WTC11 (cell line): ENCODE data around the gene ATM. TPM values are rescaled to one million over a fixed set of nuclear protein-coding genes. Genes with fewer than 3 reads are reported as not detected.

Experiments
- ATAC-seq: fragments of 200-7000 bp; cut with Tn5 transposase; 2 replicates; pipeline ENCODE4 v1.10.0; 2021; ENCODE audit warnings: mild to moderate bottlenecking, moderate library complexity
- CTCF ChIA-PET: fragments of 300-600 bp; sonication (Branson Sonifier 250); formaldehyde crosslinking; loops from one replicate; lab custom pipeline; 2021; ENCODE audit warnings: antibody characterized with exemption; lab: Charles Lee
- POLR2A ChIA-PET: fragments of 350-600 bp; sonication (Branson Sonifier 250); formaldehyde crosslinking; loops from one replicate; lab custom pipeline; 2021; ENCODE audit warnings: antibody characterized with exemption; lab: Charles Lee
- DNase-seq: peaks from one replicate; pipeline ENCODE4 v3.0.0; 2021; ENCODE audit warnings: low spot score
- H3K27ac Mint-ChIP-seq: 2 replicates; pipeline ENCODE4 v1.8.0; 2021; ENCODE audit warnings: mixed read lengths
- H3K27me3 Mint-ChIP-seq: 2 replicates; pipeline ENCODE4 v1.8.0; 2021; ENCODE audit warnings: low read depth, mild to moderate bottlenecking, moderate library complexity, mixed read lengths
- H3K36me3 Mint-ChIP-seq: 2 replicates; pipeline ENCODE4 v1.8.0; 2021; ENCODE audit warnings: mixed read lengths
- H3K4me1 Mint-ChIP-seq: 2 replicates; pipeline ENCODE4 v1.8.0; 2022; ENCODE audit warnings: mixed read lengths
- H3K4me3 Mint-ChIP-seq: 2 replicates; pipeline ENCODE4 v1.8.0; 2021; ENCODE audit warnings: mild to moderate bottlenecking, moderate library complexity, mixed read lengths
- H3K9me3 Mint-ChIP-seq: 2 replicates; pipeline ENCODE4 v1.8.0; 2021; ENCODE audit warnings: mixed read lengths
- ATF1 ChIP-seq: sonication (generic); formaldehyde crosslinking; IDR thresholded peaks from 2 replicates; pipeline ENCODE4 v1.8.1; 2023; ENCODE audit warnings: mild to moderate bottlenecking, moderate library complexity, missing genetic modification reagents
- ATF6 ChIP-seq: sonication (generic); formaldehyde crosslinking; IDR thresholded peaks from 2 replicates; pipeline ENCODE4 v1.8.1; 2023; ENCODE audit warnings: mild to moderate bottlenecking, missing genetic modification reagents
- ELF4 ChIP-seq: sonication (generic); formaldehyde crosslinking; IDR thresholded peaks from 2 replicates; pipeline ENCODE4 v1.8.1; 2022; ENCODE audit warnings: low read depth, mild to moderate bottlenecking, moderate library complexity, missing genetic modification reagents
- EMX1 ChIP-seq: fragments of 250-450 bp; sonication (Bioruptor Pico); IDR thresholded peaks from 2 replicates; pipeline ENCODE4 v1.8.0; 2021; ENCODE audit warnings: mild to moderate bottlenecking
- GABPB1 ChIP-seq: sonication (generic); formaldehyde crosslinking; IDR thresholded peaks from 2 replicates; pipeline ENCODE4 v1.8.1; 2023; ENCODE audit warnings: mild to moderate bottlenecking, missing genetic modification reagents
- IRF1 ChIP-seq: sonication (generic); formaldehyde crosslinking; IDR thresholded peaks from 2 replicates; pipeline ENCODE4 v1.8.0; 2023; ENCODE audit warnings: missing genetic modification reagents
- IRF2 ChIP-seq: sonication (generic); formaldehyde crosslinking; IDR thresholded peaks from 2 replicates; pipeline ENCODE4 v1.8.0; 2022; ENCODE audit warnings: low read depth, missing genetic modification reagents, borderline replicate concordance
- MAX ChIP-seq: sonication (generic); formaldehyde crosslinking; IDR thresholded peaks from 2 replicates; pipeline ENCODE4 v1.8.0; 2022; ENCODE audit warnings: mild to moderate bottlenecking, missing genetic modification reagents
- OVOL2 ChIP-seq: fragments of 250-450 bp; sonication (Bioruptor Pico); IDR thresholded peaks from 2 replicates; pipeline ENCODE4 v1.9.0; 2021; ENCODE audit warnings: mild to moderate bottlenecking, borderline replicate concordance
- RELA ChIP-seq: sonication (generic); formaldehyde crosslinking; IDR thresholded peaks from 2 replicates; pipeline ENCODE4 v1.8.1; 2022; ENCODE audit warnings: missing genetic modification reagents, mild to moderate bottlenecking, borderline replicate concordance
- SMAD4 ChIP-seq: sonication (generic); formaldehyde crosslinking; IDR thresholded peaks from 2 replicates; pipeline ENCODE4 v1.8.0; 2022; ENCODE audit warnings: mild to moderate bottlenecking, missing genetic modification reagents
- TP53 ChIP-seq: sonication (generic); formaldehyde crosslinking; IDR thresholded peaks from 2 replicates; pipeline ENCODE4 v1.8.1; 2023; ENCODE audit warnings: mild to moderate bottlenecking, missing genetic modification reagents
- ZBTB43 ChIP-seq: sonication (generic); formaldehyde crosslinking; IDR thresholded peaks from 2 replicates; pipeline ENCODE4 v1.8.1; 2023; ENCODE audit warnings: mild to moderate bottlenecking, missing genetic modification reagents
- ZNF121 ChIP-seq: sonication (generic); formaldehyde crosslinking; IDR thresholded peaks from 2 replicates; pipeline ENCODE4 v1.8.0; 2023; ENCODE audit warnings: missing genetic modification reagents
- ZNF232 ChIP-seq: sonication (generic); formaldehyde crosslinking; IDR thresholded peaks from 2 replicates; pipeline ENCODE4 v1.8.0; 2022; ENCODE audit warnings: mild to moderate bottlenecking, missing genetic modification reagents
- ZNF281 ChIP-seq: sonication (generic); formaldehyde crosslinking; IDR thresholded peaks from 2 replicates; pipeline ENCODE4 v1.8.0; 2023; ENCODE audit warnings: mild to moderate bottlenecking, missing genetic modification reagents
- ZNF317 ChIP-seq: sonication (generic); formaldehyde crosslinking; IDR thresholded peaks from 2 replicates; pipeline ENCODE4 v1.8.1; 2023; ENCODE audit warnings: low read depth, mild to moderate bottlenecking, moderate library complexity, missing genetic modification reagents, borderline replicate concordance
- ZNF416 ChIP-seq: fragments of 250-450 bp; sonication (Bioruptor Pico); IDR thresholded peaks from 2 replicates; pipeline ENCODE4 v1.9.0; 2021; ENCODE audit warnings: mild to moderate bottlenecking, inconsistent platforms
- total RNA-seq: library from RNA; stranded (reverse); gene quantifications from 3 replicates; pipeline ENCODE4 v1.2.3, GENCODE V29; 2021
- TF ChIP-seq, protein P1 (sequence below): sonication (generic); formaldehyde crosslinking; IDR thresholded peaks from 2 replicates; pipeline ENCODE4 v1.8.0; 2022; ENCODE audit warnings: mild to moderate bottlenecking, missing genetic modification reagents
- TF ChIP-seq, protein P2 (sequence below): sonication (generic); formaldehyde crosslinking; IDR thresholded peaks from 2 replicates; pipeline ENCODE4 v1.8.1; 2023; ENCODE audit warnings: mild to moderate bottlenecking, moderate library complexity, missing genetic modification reagents

The ATM gene
- total RNA-seq, 1 experiment from 2014 or later: 49.5 TPM

- Mint-ChIP-seq H3K9me3 (peaks cover 12% of the 10 kb centered on the region), H3K27ac (no peak overlapping the region), H3K27me3 (peaks cover under 1% of the 10 kb centered on the region; the same call in 1 of the 2 replicates), H3K4me1 (no peaks in the 10 kb centered on the region), H3K36me3 (peaks cover 21% of the 10 kb centered on the region), H3K4me3 (no peak overlapping the region)
- no peak for TF ChIP-seq ZNF281 (CRISPR knock-in tag)
- TF ChIP-seq RELA (CRISPR knock-in tag): no peak
- TF ChIP-seq TP53 (CRISPR knock-in tag): no peak
- no peak for TF ChIP-seq ZNF416 (CRISPR knock-in tag)
- no peak for TF ChIP-seq ZNF121 (CRISPR knock-in tag)
- no peak for TF ChIP-seq SMAD4
- no peak for TF ChIP-seq GABPB1 (CRISPR knock-in tag)
- TF ChIP-seq ZNF232 (CRISPR knock-in tag): no peak
- TF ChIP-seq, protein P1, sequence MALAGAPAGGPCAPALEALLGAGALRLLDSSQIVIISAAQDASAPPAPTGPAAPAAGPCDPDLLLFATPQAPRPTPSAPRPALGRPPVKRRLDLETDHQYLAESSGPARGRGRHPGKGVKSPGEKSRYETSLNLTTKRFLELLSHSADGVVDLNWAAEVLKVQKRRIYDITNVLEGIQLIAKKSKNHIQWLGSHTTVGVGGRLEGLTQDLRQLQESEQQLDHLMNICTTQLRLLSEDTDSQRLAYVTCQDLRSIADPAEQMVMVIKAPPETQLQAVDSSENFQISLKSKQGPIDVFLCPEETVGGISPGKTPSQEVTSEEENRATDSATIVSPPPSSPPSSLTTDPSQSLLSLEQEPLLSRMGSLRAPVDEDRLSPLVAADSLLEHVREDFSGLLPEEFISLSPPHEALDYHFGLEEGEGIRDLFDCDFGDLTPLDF: no peak
- no peak for TF ChIP-seq ZNF317 (CRISPR knock-in tag)
- no peak for TF ChIP-seq OVOL2
- TF ChIP-seq ELF4 (CRISPR knock-in tag): no peak
- TF ChIP-seq ATF6 (CRISPR knock-in tag): no peak
- no peak for TF ChIP-seq IRF2 (CRISPR knock-in tag)
- TF ChIP-seq, protein P2, sequence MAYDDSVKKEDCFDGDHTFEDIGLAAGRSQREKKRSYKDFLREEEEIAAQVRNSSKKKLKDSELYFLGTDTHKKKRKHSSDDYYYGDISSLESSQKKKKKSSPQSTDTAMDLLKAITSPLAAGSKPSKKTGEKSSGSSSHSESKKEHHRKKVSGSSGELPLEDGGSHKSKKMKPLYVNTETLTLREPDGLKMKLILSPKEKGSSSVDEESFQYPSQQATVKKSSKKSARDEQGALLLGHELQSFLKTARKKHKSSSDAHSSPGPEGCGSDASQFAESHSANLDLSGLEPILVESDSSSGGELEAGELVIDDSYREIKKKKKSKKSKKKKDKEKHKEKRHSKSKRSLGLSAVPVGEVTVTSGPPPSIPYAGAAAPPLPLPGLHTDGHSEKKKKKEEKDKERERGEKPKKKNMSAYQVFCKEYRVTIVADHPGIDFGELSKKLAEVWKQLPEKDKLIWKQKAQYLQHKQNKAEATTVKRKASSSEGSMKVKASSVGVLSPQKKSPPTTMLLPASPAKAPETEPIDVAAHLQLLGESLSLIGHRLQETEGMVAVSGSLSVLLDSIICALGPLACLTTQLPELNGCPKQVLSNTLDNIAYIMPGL (CRISPR knock-in tag): no peak
- no peak for TF ChIP-seq ZBTB43 (CRISPR knock-in tag)
- TF ChIP-seq EMX1 (CRISPR knock-in tag): no peak
- no peak for TF ChIP-seq IRF1 (CRISPR knock-in tag)
- no peak for TF ChIP-seq MAX
- TF ChIP-seq ATF1 (CRISPR knock-in tag): no peak
- ATAC-seq: no peak
- DNase-seq: no peak
- POLR2A ChIA-PET: no interaction called here
- CTCF ChIA-PET: no interaction called here
Measured at GRCh38 chr11:108368134-108368533, 145.3 kb downstream of the ATM start.
